HepG2 (cell line): ENCODE measurements around the gene SH3D19. TPM values are rescaled to one million over a fixed set of nuclear protein-coding genes. Genes with fewer than 3 reads are reported as not detected.
A peak's percentile ranks its signal among the peaks of the same experiment; 100 is the strongest.

ENCODE experiments used
- AGO1 ChIP-seq: fragments of 200-400 bp; formaldehyde crosslinking; IDR thresholded peaks from 2 replicates; pipeline ENCODE4 v1.6.1; 2017; ENCODE audit warnings: mild to moderate bottlenecking, low read depth, low read length, moderate library complexity; ENCODE audit not compliant: poor library complexity, severe bottlenecking
- ARID4A ChIP-seq: sonication (generic); formaldehyde crosslinking; IDR thresholded peaks from 2 replicates; pipeline ENCODE4 v1.5.0; 2020; ENCODE audit warnings: mild to moderate bottlenecking, missing genetic modification reagents, borderline replicate concordance
- ARNTL ChIP-seq: sonication (generic); formaldehyde crosslinking; IDR thresholded peaks from 2 replicates; pipeline ENCODE4 v1.4.0; 2020; ENCODE audit warnings: mild to moderate bottlenecking, missing genetic modification reagents
- CBFB ChIP-seq: sonication (generic); formaldehyde crosslinking; IDR thresholded peaks from 2 replicates; pipeline ENCODE4 v1.4.0; 2020; ENCODE audit warnings: missing genetic modification reagents
- CENPT ChIP-seq: sonication (generic); formaldehyde crosslinking; IDR thresholded peaks from 2 replicates; pipeline ENCODE4 v1.8.0; 2022; ENCODE audit warnings: low read depth, mild to moderate bottlenecking, moderate library complexity, missing genetic modification reagents
- GATAD1 ChIP-seq: IDR thresholded peaks from 2 replicates; pipeline ENCODE4 v1.6.1; 2016; ENCODE audit warnings: missing genetic modification reagents, missing compliant biosample characterization
- GLI4 ChIP-seq: sonication (generic); formaldehyde crosslinking; IDR thresholded peaks from 2 replicates; pipeline ENCODE4 v1.5.1; 2020; ENCODE audit warnings: missing genetic modification reagents, mild to moderate bottlenecking, moderate library complexity, borderline replicate concordance
- HMG20A ChIP-seq: IDR thresholded peaks from 2 replicates; pipeline ENCODE4 v1.6.1; 2016; ENCODE audit warnings: borderline replicate concordance
- IRF2 ChIP-seq: IDR thresholded peaks from 2 replicates; pipeline ENCODE4 v1.6.1; 2018; ENCODE audit warnings: missing genetic modification reagents, missing compliant biosample characterization
- JUNB ChIP-seq: sonication (generic); formaldehyde crosslinking; IDR thresholded peaks from 2 replicates; pipeline ENCODE4 v1.8.0; 2022; ENCODE audit warnings: missing genetic modification reagents, mild to moderate bottlenecking, borderline replicate concordance
- KLF11 ChIP-seq: IDR thresholded peaks from 2 replicates; pipeline ENCODE4 v1.6.1; 2016; ENCODE audit warnings: missing compliant biosample characterization
- MEF2D ChIP-seq: sonication (generic); formaldehyde crosslinking; IDR thresholded peaks from 2 replicates; pipeline ENCODE4 v1.5.1; 2020; ENCODE audit warnings: mild to moderate bottlenecking, missing genetic modification reagents
- MTF1 ChIP-seq: sonication (generic); formaldehyde crosslinking; IDR thresholded peaks from 2 replicates; pipeline ENCODE4 v1.5.0; 2020; ENCODE audit warnings: missing genetic modification reagents
- NR2F2 ChIP-seq: IDR thresholded peaks from 2 replicates; pipeline ENCODE4 v1.6.1; 2012; ENCODE audit warnings: low read depth, inconsistent platforms, borderline replicate concordance
- POGK ChIP-seq: sonication (generic); formaldehyde crosslinking; conservative IDR thresholded peaks from 2 replicates; pipeline ENCODE4 v1.8.0; 2022; ENCODE audit warnings: mild to moderate bottlenecking, moderate library complexity, missing genetic modification reagents
- ZBTB42 ChIP-seq: sonication (generic); formaldehyde crosslinking; IDR thresholded peaks from 2 replicates; pipeline ENCODE4 v1.5.0; 2020; ENCODE audit warnings: mild to moderate bottlenecking, missing genetic modification reagents
- ZBTB8A ChIP-seq: sonication (generic); formaldehyde crosslinking; IDR thresholded peaks from 2 replicates; pipeline ENCODE4 v1.4.0; 2020; ENCODE audit warnings: mild to moderate bottlenecking, low read depth, missing genetic modification reagents, borderline replicate concordance
- ZMYM4 ChIP-seq: sonication (generic); formaldehyde crosslinking; IDR thresholded peaks from 2 replicates; pipeline ENCODE4 v1.8.1; 2023; ENCODE audit warnings: mild to moderate bottlenecking, missing genetic modification reagents
- ZNF282 ChIP-seq: fragments of 450-650 bp; IDR thresholded peaks from 2 replicates; pipeline ENCODE4 v1.6.1; 2018; ENCODE audit not compliant: partially characterized antibody
- ZNF354B ChIP-seq: sonication (generic); formaldehyde crosslinking; IDR thresholded peaks from 2 replicates; pipeline ENCODE4 v1.8.0; 2022; ENCODE audit warnings: mild to moderate bottlenecking, missing genetic modification reagents
- ZNF639 ChIP-seq: conservative IDR thresholded peaks from 2 replicates; pipeline ENCODE4 v1.6.1; 2018; ENCODE audit warnings: missing genetic modification reagents
- ZNF703 ChIP-seq: sonication (generic); formaldehyde crosslinking; IDR thresholded peaks from 2 replicates; pipeline ENCODE4 v1.5.1; 2020; ENCODE audit warnings: missing genetic modification reagents, mild to moderate bottlenecking, moderate library complexity, borderline replicate concordance
- ZSCAN21 ChIP-seq: sonication (generic); formaldehyde crosslinking; IDR thresholded peaks from 2 replicates; pipeline ENCODE4 v1.8.0; 2022; ENCODE audit warnings: mild to moderate bottlenecking, missing genetic modification reagents, moderate library complexity, borderline replicate concordance
- polyA plus RNA-seq, 8 experiments: library from polyadenylated mRNA; depleted of rRNA in 3 of 8; stranded (reverse) in 7 of 8; unstranded in 1 of 8; fragments of >200 nt; fragmentation: Illumina TruSeq in 4 of 8; extraction: Trizol in 4 of 8; gene quantifications; 2 replicates each; pipeline versions ENCODE4 v1.2.1 to v1.2.3, GENCODE V29; 2011 to 2016; ENCODE audit warnings: low read depth in 4 of 8, missing spikeins in 1 of 8, mixed read lengths in 1 of 8; ENCODE audit not compliant: insufficient read depth in 1 of 8
- total RNA-seq, 5 experiments: library from RNA; depleted of rRNA; stranded (reverse); fragments of >200 nt; fragmentation: Illumina TruSeq; extraction: Trizol; gene quantifications; 2 replicates each; pipeline ENCODE4 v1.2.3, GENCODE V29; 2016; ENCODE audit warnings: low read depth in 1 of 5
- TF ChIP-seq, protein P1 (sequence below): sonication (generic); formaldehyde crosslinking; IDR thresholded peaks from 2 replicates; pipeline ENCODE4 v1.4.0; 2020; ENCODE audit warnings: missing genetic modification reagents

Gene SH3D19
- total and polyA plus RNA-seq, 2 of the 13 experiments (the other 11 are each of a cell fraction or from before 2014, with no cell fraction given) = 31.2 to 38.0 TPM

DNA sequence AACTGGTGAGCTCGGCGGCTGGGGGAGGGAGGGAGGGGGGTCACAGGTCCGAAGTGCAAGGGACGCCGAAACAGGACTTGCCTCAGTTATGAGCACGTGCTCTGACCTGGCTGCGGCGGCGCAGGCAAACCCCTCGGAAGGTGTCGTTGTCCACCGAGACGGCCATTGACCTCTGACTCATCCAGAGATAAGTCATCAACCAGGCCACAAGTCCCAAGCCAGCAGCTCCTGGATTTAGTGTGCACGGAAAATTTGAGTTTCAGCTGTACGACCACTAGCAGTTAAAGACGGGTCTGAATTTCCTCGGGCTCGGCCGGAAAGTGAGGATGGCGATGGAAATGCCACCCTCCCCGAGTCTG, 674 bp downstream of the SH3D19 start (continued):
- TF ChIP-seq JUNB (CRISPR knock-in tag) (peak; percentile 81), MTF1 (peak; percentile 47; the same call in 1 of the 2 replicates), AGO1 (no peak), POGK (CRISPR knock-in tag) (peak; percentile 81), ZNF703 (CRISPR knock-in tag) (no peak), ZMYM4 (CRISPR knock-in tag) (peak; percentile 63), CBFB (CRISPR knock-in tag) (no peak), GATAD1 (peak; percentile 65; the same call in 1 of the 2 replicates), ZNF639 (CRISPR knock-in tag) (peak; percentile 53; the same call in 1 of the 2 replicates), ZBTB42 (no peak), CENPT (CRISPR knock-in tag) (no peak), ZNF354B (CRISPR knock-in tag) (0 out of 2 replicates have a peak, but pooled peaks have one; percentile 39), ZNF282 (no peak), ARID4A (peak; percentile 74; the same call in 1 of the 2 replicates), IRF2 (CRISPR knock-in tag) (peak; percentile 91), NR2F2 (0 out of 2 replicates have a peak, but pooled peaks have one; percentile 30), MEF2D (CRISPR knock-in tag) (no peak), HMG20A (peak; percentile 58; the same call in 1 of the 2 replicates), ARNTL (CRISPR knock-in tag) (peak; percentile 93), GLI4 (CRISPR knock-in tag) (no peak), KLF11 (peak; percentile 90), ZSCAN21 (peak; percentile 83; the same call in 1 of the 2 replicates), ZBTB8A (CRISPR knock-in tag) (no peak)
- TF ChIP-seq, protein P1, sequence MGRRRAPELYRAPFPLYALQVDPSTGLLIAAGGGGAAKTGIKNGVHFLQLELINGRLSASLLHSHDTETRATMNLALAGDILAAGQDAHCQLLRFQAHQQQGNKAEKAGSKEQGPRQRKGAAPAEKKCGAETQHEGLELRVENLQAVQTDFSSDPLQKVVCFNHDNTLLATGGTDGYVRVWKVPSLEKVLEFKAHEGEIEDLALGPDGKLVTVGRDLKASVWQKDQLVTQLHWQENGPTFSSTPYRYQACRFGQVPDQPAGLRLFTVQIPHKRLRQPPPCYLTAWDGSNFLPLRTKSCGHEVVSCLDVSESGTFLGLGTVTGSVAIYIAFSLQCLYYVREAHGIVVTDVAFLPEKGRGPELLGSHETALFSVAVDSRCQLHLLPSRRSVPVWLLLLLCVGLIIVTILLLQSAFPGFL (CRISPR knock-in tag) = no peak
